ENCODE data around the gene RAB20.

RAB20 gene

DNA sequence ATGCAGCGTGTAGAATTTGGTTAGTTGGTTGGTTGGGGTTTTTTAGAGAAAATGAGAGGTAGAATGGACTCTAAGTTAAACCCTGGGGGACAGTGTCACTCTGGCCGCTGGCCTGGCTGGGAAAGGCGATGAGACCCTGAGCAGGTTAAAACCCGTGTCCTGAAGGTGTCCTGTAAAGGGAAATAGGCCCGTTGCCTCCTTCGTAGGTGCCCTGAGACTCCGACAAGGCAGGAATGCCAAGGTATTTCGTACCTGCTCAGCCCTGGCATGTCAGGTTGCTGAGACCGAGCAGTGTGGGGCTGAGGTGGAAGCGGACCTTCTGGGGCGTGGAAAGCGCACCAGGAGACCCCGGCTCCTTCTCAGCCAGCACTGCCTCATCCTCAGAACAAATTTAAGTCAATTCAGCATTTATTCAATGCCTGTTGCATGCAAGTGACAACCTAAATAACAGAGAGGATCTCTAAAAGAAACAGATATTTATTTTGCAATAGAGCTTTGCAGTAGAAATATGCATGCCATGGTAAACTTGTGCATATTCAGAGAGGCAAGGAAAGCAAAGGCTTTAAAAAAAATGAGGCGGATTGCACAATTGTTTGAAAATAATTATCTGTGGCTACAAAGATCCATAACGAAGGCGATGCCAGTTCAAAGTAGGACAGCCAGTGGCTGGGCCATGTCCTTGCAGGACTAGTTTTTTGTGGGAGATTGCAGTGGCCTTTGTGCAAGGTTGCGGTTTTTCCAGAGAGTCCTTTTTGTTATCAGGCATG lies 1.4 kb upstream of the RAB20 start:
- Histone ChIP-seq H3K4me1 (ENCODE audit: insufficient read depth, low read length, severe bottlenecking) (no peaks in the 10 kb centered on the region), H4K20me1 (ENCODE audit: insufficient read depth, low read length) (no peaks in the 10 kb centered on the region), H3K9ac (ENCODE audit: low read length) (no peak overlapping the region), H3F3A (ENCODE audit: insufficient read depth, low read length) (no peaks in the 10 kb centered on the region), H3K9me2 (ENCODE audit: low read depth, low read length) (no peaks in the 10 kb centered on the region), H2AFZ (ENCODE audit: low read length) (no peak overlapping the region), H3K36me3 (ENCODE audit: insufficient read depth, low read length) (no peaks in the 10 kb centered on the region), H3K27ac (ENCODE audit: low read depth, low read length, poor library complexity, severe bottlenecking) (no peak overlapping the region), H3K4me3 (ENCODE audit: low read depth, low read length, poor library complexity, severe bottlenecking) (no peak overlapping the region), H3K9me3 (ENCODE audit: low read length) (no peaks in the 10 kb centered on the region), H3K4me2 (ENCODE audit: low read length) (no peak overlapping the region), H3K79me2 (ENCODE audit: insufficient read depth, low read length) (no peaks in the 10 kb centered on the region), H3K27me3 (ENCODE audit: insufficient read depth, low read length) (peaks cover 12% of the 10 kb centered on the region; the same call in 1 of the 2 replicates)
- TF ChIP-seq EZH2 (IDR thresholded peaks at IDR 0.05; ENCODE audit: borderline replicate concordance, low read length), result no peak
- TF ChIP-seq, protein P1, sequence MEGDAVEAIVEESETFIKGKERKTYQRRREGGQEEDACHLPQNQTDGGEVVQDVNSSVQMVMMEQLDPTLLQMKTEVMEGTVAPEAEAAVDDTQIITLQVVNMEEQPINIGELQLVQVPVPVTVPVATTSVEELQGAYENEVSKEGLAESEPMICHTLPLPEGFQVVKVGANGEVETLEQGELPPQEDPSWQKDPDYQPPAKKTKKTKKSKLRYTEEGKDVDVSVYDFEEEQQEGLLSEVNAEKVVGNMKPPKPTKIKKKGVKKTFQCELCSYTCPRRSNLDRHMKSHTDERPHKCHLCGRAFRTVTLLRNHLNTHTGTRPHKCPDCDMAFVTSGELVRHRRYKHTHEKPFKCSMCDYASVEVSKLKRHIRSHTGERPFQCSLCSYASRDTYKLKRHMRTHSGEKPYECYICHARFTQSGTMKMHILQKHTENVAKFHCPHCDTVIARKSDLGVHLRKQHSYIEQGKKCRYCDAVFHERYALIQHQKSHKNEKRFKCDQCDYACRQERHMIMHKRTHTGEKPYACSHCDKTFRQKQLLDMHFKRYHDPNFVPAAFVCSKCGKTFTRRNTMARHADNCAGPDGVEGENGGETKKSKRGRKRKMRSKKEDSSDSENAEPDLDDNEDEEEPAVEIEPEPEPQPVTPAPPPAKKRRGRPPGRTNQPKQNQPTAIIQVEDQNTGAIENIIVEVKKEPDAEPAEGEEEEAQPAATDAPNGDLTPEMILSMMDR (IDR thresholded peaks at IDR 0.05; ENCODE audit: low read length), result no peak

DNA sequence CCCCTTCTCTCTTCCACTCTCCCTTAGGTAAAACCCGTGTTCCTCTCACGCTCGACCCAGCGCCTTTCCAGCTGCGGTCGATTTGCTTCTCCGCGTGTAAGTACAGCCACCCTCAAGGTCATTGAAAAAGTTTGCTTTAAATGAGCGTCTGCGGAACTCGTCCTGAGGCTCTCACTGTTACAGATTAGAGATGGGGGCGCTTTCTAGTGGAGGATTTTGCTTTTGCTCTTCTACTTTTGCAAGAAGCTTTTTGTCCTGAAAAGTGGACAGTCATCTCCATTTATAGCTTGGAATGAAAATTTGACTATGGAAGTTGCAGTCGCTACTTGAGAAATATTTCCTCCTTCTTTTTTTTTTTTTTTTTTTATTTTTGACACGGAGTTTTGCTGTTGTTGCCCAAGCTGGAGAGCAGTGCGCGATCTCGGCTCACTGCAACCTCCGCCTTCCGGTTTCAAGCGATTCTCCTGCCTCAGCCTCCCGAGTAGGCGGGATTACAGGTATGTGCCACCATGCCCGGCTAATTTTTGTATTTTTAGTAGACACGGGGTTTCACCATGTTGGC lies 595 bp upstream of the RAB20 start:
- no peaks in the 10 kb centered on the region for H3K4me1 ChIP-seq (ENCODE audit: insufficient read depth, low read length, severe bottlenecking)
- H3K79me2 ChIP-seq (ENCODE audit: insufficient read depth, low read length), result no peaks in the 10 kb centered on the region
- H3K27me3 ChIP-seq (ENCODE audit: insufficient read depth, low read length), result peaks cover 12% of the 10 kb centered on the region; the same call in 1 of the 2 replicates
- no peaks in the 10 kb centered on the region for H3K9me2 ChIP-seq (ENCODE audit: low read depth, low read length)
- no peak for TF ChIP-seq EZH2 (IDR thresholded peaks at IDR 0.05; ENCODE audit: borderline replicate concordance, low read length)
- TF ChIP-seq, protein P1 (IDR thresholded peaks at IDR 0.05; ENCODE audit: low read length), result no peak
- H3F3A ChIP-seq (ENCODE audit: insufficient read depth, low read length), result no peaks in the 10 kb centered on the region
- peak overlapping the region; percentile 23 for H3K4me3 ChIP-seq (ENCODE audit: low read depth, low read length, poor library complexity, severe bottlenecking)
- H3K36me3 ChIP-seq (ENCODE audit: insufficient read depth, low read length), result no peaks in the 10 kb centered on the region
- H2AFZ ChIP-seq (ENCODE audit: low read length), result no peak overlapping the region
- H4K20me1 ChIP-seq (ENCODE audit: insufficient read depth, low read length), result no peaks in the 10 kb centered on the region
- H3K27ac ChIP-seq (ENCODE audit: low read depth, low read length, poor library complexity, severe bottlenecking), result no peak overlapping the region
- H3K9me3 ChIP-seq (ENCODE audit: low read length), result no peaks in the 10 kb centered on the region
- peak overlapping the region; percentile 25 for H3K4me2 ChIP-seq (ENCODE audit: low read length)
- no peak overlapping the region for H3K9ac ChIP-seq (ENCODE audit: low read length)

DNA sequence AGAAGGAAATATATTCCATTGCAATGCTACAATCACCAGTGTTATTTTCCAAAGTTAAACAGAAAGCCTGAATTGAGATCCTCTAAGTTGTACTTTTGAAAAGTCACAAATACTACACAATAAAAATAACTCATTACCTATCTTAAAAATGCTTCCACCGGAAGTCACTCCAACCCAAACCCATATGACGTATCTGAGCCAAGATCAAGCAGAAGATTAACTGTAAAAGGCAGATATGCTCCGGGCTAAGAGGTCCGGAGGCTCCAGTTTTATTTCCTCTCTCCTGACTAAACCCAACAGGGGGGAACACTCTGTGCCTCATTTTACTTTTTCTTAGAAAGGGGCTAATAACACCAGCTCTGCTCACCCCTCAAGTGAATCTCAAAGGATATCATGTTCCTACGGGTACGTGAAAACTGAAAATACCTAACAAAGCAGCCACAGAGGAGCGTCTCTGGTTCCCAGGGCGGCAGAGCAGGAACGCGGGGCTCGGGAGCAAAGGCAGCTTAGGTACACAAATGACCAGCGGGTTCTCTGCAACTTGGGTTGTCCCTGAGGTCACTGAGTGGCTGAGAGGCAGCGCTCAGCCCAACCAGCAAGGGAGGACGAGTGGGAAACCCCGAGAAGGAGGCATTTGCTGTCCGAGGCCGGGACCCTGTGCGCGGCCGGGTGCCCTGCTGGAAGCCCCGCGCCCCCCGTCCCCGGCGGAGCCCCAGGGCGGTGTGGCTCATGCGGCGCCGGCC lies 750 bp downstream of the RAB20 start:
- Histone ChIP-seq H4K20me1 (ENCODE audit: insufficient read depth, low read length) (no peaks in the 10 kb centered on the region), H3K36me3 (ENCODE audit: insufficient read depth, low read length) (no peaks in the 10 kb centered on the region), H3K4me3 (ENCODE audit: low read depth, low read length, poor library complexity, severe bottlenecking) (no peak overlapping the region), H3K9ac (ENCODE audit: low read length) (no peak overlapping the region), H2AFZ (ENCODE audit: low read length) (no peak overlapping the region), H3F3A (ENCODE audit: insufficient read depth, low read length) (no peaks in the 10 kb centered on the region), H3K9me2 (ENCODE audit: low read depth, low read length) (no peaks in the 10 kb centered on the region), H3K4me1 (ENCODE audit: insufficient read depth, low read length, severe bottlenecking) (peaks cover 5% of the 10 kb centered on the region), H3K27me3 (ENCODE audit: insufficient read depth, low read length) (peaks cover 12% of the 10 kb centered on the region; the same call in 1 of the 2 replicates), H3K27ac (ENCODE audit: low read depth, low read length, poor library complexity, severe bottlenecking) (no peak overlapping the region), H3K79me2 (ENCODE audit: insufficient read depth, low read length) (no peaks in the 10 kb centered on the region), H3K9me3 (ENCODE audit: low read length) (no peaks in the 10 kb centered on the region), H3K4me2 (ENCODE audit: low read length) (no peak overlapping the region)
- TF ChIP-seq, protein P1 (IDR thresholded peaks at IDR 0.05; ENCODE audit: low read length), result no peak
- TF ChIP-seq EZH2 (IDR thresholded peaks at IDR 0.05; ENCODE audit: borderline replicate concordance, low read length), result no peak
